GM18508 (cell line): ENCODE results near the gene VSTM1.
"Not testable (repeated sequence)": the region's sequence is repeated elsewhere in the genome, so short reads cannot be mapped to it uniquely, and the experiment has no call there.

Experiments used
- ATAC-seq: cut with Tn5 transposase; IDR thresholded peaks from one replicate; pipeline ENCODE4 v1.9.1; 2021; ENCODE audit warnings: moderate number of reproducible peaks; ENCODE audit not compliant: insufficient read depth, unreplicated experiment

Gene VSTM1, protein sequence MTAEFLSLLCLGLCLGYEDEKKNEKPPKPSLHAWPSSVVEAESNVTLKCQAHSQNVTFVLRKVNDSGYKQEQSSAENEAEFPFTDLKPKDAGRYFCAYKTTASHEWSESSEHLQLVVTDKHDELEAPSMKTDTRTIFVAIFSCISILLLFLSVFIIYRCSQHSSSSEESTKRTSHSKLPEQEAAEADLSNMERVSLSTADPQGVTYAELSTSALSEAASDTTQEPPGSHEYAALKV

DNA sequence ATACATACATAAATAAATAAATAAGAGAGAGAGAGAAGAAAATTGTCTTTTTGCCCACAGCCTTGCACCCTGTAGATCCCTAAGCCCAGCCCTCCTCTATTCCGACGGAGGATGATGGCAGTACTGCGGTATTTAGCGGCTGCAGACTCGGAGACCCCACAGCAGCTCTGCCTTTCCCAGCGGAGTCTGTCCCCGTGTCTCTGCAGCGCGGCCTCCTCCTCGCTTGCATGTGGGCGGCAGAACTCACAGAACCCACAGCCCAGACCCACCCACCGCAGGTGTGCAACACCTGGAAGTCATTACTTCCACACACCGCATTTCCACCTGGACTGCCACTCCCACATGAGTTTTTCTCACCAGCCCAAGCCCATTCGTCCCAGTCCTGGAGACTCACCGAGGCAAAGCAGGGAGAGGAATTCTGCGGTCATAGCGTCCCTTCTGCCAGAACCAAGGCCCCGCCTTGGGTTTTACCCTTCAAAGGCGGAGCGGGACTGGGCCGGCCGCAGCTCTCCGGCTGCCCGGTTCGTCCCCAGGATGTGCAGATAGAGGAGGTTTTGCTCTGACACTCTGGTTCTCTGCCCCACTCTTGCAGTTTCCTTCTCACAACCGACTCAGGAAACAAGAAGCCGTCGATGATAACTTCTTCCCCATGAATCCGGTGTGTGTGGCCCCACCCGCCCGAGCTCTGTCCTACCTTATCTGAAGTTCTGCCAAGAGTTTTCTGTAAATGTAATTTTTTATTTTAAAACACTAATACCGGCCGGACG, at the start of gene VSTM1:
Gene VSTM1 (minus strand): TSS at position 548 of the 767 bp plus-strand sequence. CDS start 120 bp downstream, at position 428.
- no peak for ATAC-seq

DNA sequence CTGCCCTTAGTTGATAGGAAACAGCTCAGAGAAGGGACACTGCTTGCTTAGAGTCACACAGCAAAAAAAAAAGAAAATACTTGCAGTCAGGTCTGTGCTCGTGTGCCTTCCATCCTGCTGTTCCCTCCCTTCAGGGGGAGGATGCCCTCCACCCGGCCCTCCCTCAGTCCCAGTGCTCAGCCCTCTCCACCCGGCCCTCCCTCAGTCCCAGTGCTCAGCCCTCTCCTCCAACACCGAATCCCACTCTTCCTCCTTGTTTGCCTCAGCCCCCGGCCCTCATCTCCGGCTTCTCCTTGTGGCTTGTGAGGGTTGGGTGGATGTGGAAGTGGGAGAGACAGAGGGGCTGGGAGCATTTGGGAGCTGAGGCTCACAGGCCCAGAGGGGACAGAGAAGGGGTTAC, 46.0 kb upstream of the VSTM1 start:
- no peak for ATAC-seq

- ATAC-seq: no peak
Measured at GRCh38 chr19:54108496-54108895, 44.8 kb upstream of the VSTM1 start.

- ATAC-seq: no peak
Measured at GRCh38 chr19:54107876-54108490, 44.3 kb upstream of the VSTM1 start.

DNA sequence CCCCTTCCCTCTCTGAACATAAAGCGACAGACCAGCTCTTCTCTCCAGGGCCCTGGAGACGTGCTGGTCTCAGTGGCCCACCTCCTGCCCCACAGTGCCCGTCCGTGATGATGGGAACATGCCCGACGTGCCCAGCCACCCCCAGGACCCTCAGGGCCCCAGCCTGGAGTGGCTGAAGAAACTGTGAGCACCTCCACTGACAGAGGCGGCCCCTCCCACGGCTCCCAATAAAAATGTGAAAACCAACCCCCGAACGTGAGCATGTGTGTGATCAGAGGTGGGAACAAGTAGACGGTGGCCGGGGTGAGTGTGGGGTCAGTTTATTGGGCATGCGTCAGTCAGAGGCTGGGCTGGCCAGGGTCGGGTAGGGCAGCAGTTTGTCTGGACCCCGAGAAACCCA, 43.0 kb upstream of the VSTM1 start:
- ATAC-seq: no peak

GRCh38 chr19:54105796-54106195, 42.1 kb upstream of the VSTM1 start:
- ATAC-seq: no peak

- no peak for ATAC-seq
Measured at GRCh38 chr19:54104998-54105715, 41.5 kb upstream of the VSTM1 start.

- peak; percentile 87 for ATAC-seq
Measured at GRCh38 chr19:54102421-54103169, 38.9 kb upstream of the VSTM1 start, which contains the start of gene NDUFA3. NDUFA3 (plus strand) TSS chr19:54102855; CDS start chr19:54102879, 24 bp downstream.

GRCh38 chr19:54100561-54100960, 36.9 kb upstream of the VSTM1 start, which contains the start of gene OSCAR:
OSCAR (minus strand) TSS chr19:54100803; CDS start chr19:54100792, 11 bp downstream.
- no peak for ATAC-seq

DNA sequence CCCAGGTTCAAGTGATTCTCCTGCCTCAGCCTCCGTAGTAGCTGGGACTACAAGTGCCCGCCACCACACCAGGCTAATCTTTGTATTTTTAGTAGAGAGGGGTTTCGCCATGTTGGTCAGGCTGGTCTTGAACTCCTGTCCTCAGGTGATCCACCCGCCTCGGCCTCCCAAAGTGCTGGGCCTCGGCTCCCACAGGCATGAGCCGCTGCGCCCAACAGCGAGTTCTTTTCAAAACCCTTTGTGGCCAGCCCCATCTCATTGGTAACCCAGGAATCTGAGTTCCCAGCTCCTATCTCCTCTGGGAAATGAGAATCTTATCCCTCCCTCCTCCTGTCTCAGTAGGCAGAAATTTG, 36.2 kb upstream of the VSTM1 start:
- not testable (repeated sequence) for ATAC-seq

GRCh38 chr19:54099190-54099902, 35.6 kb upstream of the VSTM1 start:
- ATAC-seq: no peak

- no peak for ATAC-seq
Measured at GRCh38 chr19:54096617-54097106, 33.0 kb upstream of the VSTM1 start.

- not testable (repeated sequence) for ATAC-seq
Measured at GRCh38 chr19:54095859-54096616, 32.3 kb upstream of the VSTM1 start.

DNA sequence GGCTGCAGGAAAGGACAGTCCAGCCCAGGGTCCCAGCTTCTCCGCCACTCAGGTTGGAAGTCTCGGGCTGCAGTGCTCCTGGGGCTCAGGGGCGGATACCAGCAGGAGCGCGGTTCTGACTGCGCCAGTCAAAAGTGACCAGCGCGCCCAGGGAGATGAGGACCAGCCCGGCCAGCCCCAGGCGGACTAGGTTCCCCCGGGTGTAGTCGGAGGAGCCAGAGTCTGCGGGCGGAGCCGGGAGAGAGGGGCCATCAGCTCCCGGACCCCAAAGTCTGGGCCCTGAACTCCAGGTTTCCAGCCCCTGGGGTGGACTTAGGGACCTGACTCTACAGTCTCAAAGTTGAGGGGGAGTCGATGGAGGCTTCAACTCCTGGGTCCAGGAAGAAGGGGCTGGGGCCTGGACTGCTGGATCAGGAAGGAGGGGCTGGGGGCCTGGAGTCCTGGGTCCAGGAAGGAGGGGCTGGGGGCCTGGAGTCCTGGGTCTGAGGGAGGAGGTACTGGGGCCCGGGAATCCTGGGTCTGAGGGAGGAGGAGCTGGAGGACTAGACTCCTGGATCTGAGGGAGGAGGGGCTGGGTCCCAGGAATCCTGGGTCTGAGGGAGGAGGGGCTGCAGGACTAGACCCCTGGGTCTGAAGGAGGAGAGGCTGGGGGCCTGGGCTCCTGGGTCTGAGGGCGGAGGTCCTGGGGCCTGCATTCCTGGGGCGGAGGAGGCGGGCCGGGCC, 31.6 kb upstream of the VSTM1 start:
- no peak for ATAC-seq

GRCh38 chr19:54094426-54095000, 30.8 kb upstream of the VSTM1 start:
- ATAC-seq: no peak

GRCh38 chr19:54084410-54084809, 20.7 kb upstream of the VSTM1 start:
- no peak for ATAC-seq

DNA sequence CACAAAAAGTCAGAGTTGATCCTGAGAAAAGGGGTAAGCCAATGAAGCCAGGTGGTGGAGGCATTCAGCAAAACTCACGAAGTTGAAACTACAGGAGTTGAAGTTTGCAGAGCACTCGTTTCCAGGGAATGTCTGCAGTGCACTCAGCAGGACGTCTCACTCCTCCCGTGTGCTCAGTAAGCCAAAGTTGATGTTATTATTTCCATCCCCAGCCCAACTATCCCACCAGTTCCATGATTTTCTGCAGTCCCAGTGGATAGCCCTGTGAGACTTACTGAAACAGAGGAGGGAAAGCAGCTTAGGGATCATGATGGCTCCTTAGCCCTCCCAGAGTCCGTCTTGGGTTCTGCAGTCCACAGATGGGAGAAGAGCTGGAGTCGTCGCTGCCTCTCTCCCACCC, 17.3 kb upstream of the VSTM1 start, which contains the start of gene TARM1:
Gene TARM1 (minus strand): TSS at position 334 of the 400 bp plus-strand sequence. CDS start 25 bp downstream, at position 309.
- no peak for ATAC-seq
